ENCODE measurements around the gene CD248.

GRCh38 chr11:66343176-66343575 lies 26.3 kb upstream of the CD248 start:
- TF ChIP-seq CTCF (conservative IDR thresholded peaks at IDR 0.05): no peak
- no peak for TF ChIP-seq EZH2 (IDR thresholded peaks at IDR 0.05; ENCODE audit: low read depth)
